MM.1S (cell line): ENCODE data around the gene OIT3.

ENCODE experiments used
- EZH2 ChIP-seq: fragments of 300-600 bp; sonication (generic); optimal IDR thresholded peaks from 2 replicates; pipeline ENCODE3; 2017; ENCODE audit warnings: low read depth, mild to moderate bottlenecking, antibody characterized with exemption, low read length, mixed read lengths
- EZH2phosphoT487 ChIP-seq: fragments of 300-600 bp; sonication (generic); IDR thresholded peaks from 2 replicates; pipeline ENCODE4 v1.6.1; 2018; ENCODE audit warnings: antibody characterized with exemption, low read length
- TF ChIP-seq, protein P1 (sequence below): fragments of 300-600 bp; sonication (generic); IDR thresholded peaks from 2 replicates; pipeline ENCODE4 v1.5.1; 2016; ENCODE audit warnings: antibody characterized with exemption, low read length, mixed read lengths

DNA sequence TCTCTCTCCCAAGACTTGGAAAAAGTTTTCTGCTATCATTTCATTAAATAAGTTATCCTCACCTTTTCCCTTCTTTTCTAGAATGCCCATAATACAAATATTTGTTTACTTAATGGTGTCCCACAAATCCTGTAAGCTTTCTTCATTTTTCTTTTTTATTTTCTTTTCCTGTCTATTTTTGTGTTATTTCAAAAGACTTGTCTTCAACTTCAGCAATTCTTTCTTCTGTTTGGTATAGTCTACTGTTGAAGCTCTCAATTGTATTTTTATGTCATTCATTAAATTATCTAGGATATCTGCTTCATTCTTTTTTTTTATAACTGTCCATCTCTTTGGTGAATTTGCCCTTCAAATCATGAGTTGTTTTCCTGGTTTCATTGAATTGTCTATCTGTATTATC lies 86.2 kb downstream of the OIT3 start:
- TF ChIP-seq, protein P1, sequence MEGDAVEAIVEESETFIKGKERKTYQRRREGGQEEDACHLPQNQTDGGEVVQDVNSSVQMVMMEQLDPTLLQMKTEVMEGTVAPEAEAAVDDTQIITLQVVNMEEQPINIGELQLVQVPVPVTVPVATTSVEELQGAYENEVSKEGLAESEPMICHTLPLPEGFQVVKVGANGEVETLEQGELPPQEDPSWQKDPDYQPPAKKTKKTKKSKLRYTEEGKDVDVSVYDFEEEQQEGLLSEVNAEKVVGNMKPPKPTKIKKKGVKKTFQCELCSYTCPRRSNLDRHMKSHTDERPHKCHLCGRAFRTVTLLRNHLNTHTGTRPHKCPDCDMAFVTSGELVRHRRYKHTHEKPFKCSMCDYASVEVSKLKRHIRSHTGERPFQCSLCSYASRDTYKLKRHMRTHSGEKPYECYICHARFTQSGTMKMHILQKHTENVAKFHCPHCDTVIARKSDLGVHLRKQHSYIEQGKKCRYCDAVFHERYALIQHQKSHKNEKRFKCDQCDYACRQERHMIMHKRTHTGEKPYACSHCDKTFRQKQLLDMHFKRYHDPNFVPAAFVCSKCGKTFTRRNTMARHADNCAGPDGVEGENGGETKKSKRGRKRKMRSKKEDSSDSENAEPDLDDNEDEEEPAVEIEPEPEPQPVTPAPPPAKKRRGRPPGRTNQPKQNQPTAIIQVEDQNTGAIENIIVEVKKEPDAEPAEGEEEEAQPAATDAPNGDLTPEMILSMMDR: no peak
- TF ChIP-seq EZH2 (no peak), EZH2phosphoT487 (no peak)
